ENCODE data around the gene ICA1.
A peak's percentile ranks its signal among the peaks of the same experiment; 100 is the strongest.

ICA1 gene

DNA sequence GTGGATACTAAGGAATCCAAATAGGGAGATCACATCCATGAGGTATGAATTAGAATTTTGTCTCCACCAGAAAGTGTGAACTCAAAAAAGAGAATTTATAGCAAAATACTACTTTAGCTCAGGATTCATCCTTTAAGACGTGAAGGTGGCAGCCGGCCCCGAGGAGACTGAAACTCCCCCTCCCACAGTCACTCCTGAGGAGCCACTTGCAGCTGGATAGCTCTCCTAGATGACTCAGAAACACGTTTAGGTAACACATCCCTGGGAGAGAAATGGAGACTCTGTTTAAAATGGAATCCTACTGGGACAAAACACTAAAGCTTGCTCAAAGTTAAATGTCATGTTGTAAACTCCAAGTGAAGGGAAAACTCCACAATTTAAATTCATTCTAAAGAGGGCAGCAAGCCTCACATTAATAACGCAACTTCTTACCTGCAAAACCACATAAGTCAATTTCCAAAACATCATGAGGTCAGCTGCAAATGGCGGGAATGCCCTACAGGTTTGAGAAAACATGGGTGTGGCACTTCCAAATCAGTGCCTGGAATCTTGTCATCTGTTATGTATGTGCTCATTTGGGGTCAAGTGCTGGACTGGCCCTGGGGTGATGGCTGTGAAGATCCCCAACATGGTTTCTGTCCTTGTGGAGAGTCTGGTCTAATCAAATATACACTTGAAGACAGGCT lies 46.2 kb downstream of the ICA1 start:
- TF ChIP-seq, protein P1, sequence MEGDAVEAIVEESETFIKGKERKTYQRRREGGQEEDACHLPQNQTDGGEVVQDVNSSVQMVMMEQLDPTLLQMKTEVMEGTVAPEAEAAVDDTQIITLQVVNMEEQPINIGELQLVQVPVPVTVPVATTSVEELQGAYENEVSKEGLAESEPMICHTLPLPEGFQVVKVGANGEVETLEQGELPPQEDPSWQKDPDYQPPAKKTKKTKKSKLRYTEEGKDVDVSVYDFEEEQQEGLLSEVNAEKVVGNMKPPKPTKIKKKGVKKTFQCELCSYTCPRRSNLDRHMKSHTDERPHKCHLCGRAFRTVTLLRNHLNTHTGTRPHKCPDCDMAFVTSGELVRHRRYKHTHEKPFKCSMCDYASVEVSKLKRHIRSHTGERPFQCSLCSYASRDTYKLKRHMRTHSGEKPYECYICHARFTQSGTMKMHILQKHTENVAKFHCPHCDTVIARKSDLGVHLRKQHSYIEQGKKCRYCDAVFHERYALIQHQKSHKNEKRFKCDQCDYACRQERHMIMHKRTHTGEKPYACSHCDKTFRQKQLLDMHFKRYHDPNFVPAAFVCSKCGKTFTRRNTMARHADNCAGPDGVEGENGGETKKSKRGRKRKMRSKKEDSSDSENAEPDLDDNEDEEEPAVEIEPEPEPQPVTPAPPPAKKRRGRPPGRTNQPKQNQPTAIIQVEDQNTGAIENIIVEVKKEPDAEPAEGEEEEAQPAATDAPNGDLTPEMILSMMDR (conservative IDR thresholded peaks at IDR 0.05; ENCODE audit: low read depth, low read length): no peak
- no peak for DNase-seq (ENCODE audit: low read depth)
- H3K4me3 ChIP-seq (ENCODE audit: low read depth, low read length): no peak overlapping the region

DNA sequence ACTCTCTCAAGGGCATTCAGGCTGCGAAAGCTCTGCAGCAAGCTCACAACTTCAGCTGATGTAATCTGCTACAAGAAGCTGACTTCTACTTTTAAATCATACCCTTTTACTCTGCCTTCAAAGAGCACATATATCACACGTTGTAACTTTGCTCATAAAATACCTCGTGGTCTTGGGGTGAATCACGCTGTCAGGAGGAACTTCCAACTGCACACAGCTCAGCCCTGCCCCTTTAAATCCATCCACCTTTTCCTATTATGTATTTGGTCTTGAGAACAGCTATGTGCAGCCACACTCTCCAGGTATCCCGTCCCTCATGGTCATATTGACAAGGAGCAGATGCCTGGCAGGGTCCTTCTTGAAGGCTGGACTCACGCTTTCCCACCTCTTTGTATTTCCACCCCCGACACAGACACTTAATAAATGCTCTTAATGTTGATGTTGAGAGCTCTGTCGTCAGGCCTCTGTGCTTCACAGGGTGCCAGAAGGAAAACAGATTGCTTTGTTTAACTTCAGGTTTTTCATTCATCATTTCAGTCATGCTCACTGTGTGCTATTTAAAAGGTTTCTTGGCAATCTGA lies 47.6 kb downstream of the ICA1 start:
- no peak overlapping the region for H3K4me3 ChIP-seq (ENCODE audit: low read depth, low read length)
- DNase-seq (ENCODE audit: low read depth): peak; percentile 24
- TF ChIP-seq, protein P1 (conservative IDR thresholded peaks at IDR 0.05; ENCODE audit: low read depth, low read length): no peak

DNA sequence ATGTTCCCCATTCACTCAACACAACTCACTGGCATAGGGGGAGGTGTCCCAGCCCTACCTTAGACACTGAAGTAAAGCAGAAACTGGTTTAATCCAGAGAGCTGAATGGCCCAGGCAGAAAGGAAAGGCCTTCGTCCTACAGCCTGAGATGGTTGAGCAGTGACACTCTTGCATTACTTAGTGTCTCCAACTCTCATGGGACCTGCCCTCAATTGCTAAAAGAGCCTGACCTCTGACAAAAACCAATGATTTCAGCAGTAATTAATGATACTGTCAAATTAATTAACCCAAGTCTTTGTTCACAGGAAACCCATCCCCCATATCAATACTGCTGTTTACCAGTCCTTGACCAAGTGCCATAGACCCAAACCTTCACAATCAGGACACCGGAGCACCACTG lies 48.6 kb downstream of the ICA1 start:
- DNase-seq (ENCODE audit: low read depth): no peak
- TF ChIP-seq, protein P1 (conservative IDR thresholded peaks at IDR 0.05; ENCODE audit: low read depth, low read length): no peak
- H3K4me3 ChIP-seq (ENCODE audit: low read depth, low read length): no peak overlapping the region

DNA sequence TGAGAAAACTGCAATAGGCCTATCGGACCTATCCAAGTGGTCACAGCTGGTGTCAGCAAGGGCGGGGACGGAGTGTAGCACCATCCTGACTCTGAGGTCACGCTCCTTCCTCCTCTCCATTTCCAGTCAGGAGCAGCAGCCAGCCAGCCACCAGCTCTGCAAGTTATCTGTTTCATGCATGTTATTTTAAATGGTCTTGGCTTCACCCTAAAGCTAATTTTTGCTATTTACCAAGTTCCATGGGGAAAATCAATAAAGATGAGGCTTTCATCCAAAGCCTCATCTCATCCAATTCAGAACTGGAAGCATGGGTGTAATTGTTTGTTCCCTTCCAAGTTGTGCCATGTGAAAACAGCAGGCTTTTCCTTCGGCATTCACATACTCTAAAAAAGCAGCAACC lies 49.3 kb downstream of the ICA1 start:
- DNase-seq (ENCODE audit: low read depth): no peak
- no peak overlapping the region for H3K4me3 ChIP-seq (ENCODE audit: low read depth, low read length)
- TF ChIP-seq, protein P1 (conservative IDR thresholded peaks at IDR 0.05; ENCODE audit: low read depth, low read length): no peak

DNA sequence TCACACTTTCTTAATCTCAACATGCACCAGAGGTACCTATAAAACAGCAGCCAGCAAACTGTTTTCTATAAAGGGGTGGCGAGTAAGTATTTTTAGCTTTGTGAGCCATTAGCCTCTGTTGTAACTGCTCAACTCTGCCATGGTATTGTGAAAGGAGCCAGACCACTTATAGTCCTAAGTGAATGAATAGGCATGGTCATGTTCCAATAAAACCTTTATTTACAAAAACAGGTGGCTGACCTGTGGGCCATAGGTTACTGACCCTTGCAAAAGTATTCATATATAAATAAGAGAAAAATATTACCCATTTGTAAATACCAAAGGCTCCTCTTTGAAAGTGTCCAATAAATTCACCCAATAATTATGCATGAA lies 50.3 kb downstream of the ICA1 start:
- DNase-seq (ENCODE audit: low read depth): no peak
- TF ChIP-seq, protein P1 (conservative IDR thresholded peaks at IDR 0.05; ENCODE audit: low read depth, low read length): no peak
- H3K4me3 ChIP-seq (ENCODE audit: low read depth, low read length): no peak overlapping the region

DNA sequence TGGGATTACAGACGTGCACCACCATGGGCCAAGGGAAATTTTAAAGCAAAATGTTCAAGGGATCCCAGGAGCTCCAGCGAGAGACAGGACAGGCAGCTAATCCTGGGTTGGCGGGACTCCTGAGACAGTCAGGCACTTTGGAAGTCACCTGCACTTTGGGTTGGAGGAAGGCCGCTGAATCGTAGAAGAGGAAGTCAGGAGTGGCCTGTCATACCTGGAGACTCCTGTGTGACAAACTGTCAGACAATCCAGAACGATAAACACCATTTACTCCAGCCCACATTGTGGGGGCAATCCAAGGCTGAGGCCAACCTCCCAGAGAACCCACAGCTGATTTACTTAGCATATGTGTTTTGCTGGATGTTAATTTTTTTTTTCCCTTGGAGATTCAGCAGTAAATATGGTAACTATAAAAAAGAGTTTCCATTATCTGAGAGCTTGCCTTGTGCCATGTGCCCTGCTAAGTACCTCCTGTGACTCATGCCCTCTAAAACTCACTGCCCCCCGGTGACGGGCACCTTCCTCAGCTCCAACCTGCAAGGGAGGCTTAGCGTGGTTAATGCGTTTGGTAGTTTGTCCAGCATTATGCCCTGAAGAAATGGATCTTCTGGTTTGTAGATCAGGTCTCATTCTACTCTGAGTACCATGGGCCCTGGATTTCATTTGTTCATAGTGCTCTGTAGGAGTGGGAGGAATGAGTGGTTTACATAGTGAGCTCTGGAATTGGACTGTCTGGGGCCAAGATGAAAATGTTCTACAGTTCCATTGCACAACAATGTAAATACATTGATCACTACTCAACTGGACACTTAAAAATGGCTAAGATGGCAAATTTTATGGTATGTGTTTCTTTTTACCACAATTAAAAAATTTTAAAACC lies 50.9 kb downstream of the ICA1 start:
- no peak overlapping the region for H3K4me3 ChIP-seq (ENCODE audit: low read depth, low read length)
- TF ChIP-seq, protein P1 (conservative IDR thresholded peaks at IDR 0.05; ENCODE audit: low read depth, low read length): no peak
- DNase-seq (ENCODE audit: low read depth): no peak

All from choroid plexus epithelial cell (primary cell).